K562 (cell line): Measurements from ENCODE around the gene B3GNT9. TPM values are rescaled to one million over a fixed set of nuclear protein-coding genes. Genes with fewer than 3 reads are reported as not detected.
A peak's percentile ranks its signal among the peaks of the same experiment; 100 is the strongest.

ENCODE experiments used
- ATF1 ChIP-seq, 2 experiments: fragments of 450-650 bp in 1 of 2; IDR thresholded peaks; 2 replicates each; pipeline ENCODE4 v1.6.1; 2016; ENCODE audit warnings: missing compliant biosample characterization in 1 of 2, missing genetic modification characterization in 1 of 2
- CC2D1A ChIP-seq: fragments of 450-650 bp; IDR thresholded peaks from 2 replicates; pipeline ENCODE4 v1.6.1; 2017; ENCODE audit warnings: mild to moderate bottlenecking
- CCNT2 ChIP-seq: IDR thresholded peaks from 2 replicates; pipeline ENCODE4 v1.6.1; 2011; ENCODE audit warnings: borderline replicate concordance, low read depth, mild to moderate bottlenecking, moderate library complexity, mixed read lengths, low read length; ENCODE audit not compliant: insufficient read length; ENCODE audit errors: extremely low read depth
- CREBBP ChIP-seq: IDR thresholded peaks from one replicate; pipeline ENCODE4 v1.6.1; 2012; ENCODE audit warnings: low read depth, mild to moderate bottlenecking, control low read depth, inconsistent platforms, low read length
- DLX4 ChIP-seq: fragments of 250-450 bp; sonication (Bioruptor Pico); IDR thresholded peaks from 2 replicates; pipeline ENCODE4 v1.6.1; 2021; ENCODE audit warnings: mild to moderate bottlenecking
- MLLT1 ChIP-seq, 2 experiments: fragments of 450-650 bp; IDR thresholded peaks; 2 replicates each; pipeline ENCODE4 v1.6.1; 2016
- TCF7L2 ChIP-seq: fragments of 150-350 bp; IDR thresholded peaks from 2 replicates; pipeline ENCODE4 v1.6.1; 2016; ENCODE audit warnings: low read depth, mild to moderate bottlenecking, low read length, moderate library complexity
- ZNF384 ChIP-seq: IDR thresholded peaks from 2 replicates; pipeline ENCODE4 v1.6.1; 2012; ENCODE audit warnings: low read depth, low read length, improper control_type of control experiment
- ZNF584 ChIP-seq: fragments of 200-800 bp; sonication (Bioruptor generic); IDR thresholded peaks from 2 replicates; pipeline ENCODE4 v1.6.1; 2016; ENCODE audit warnings: low read depth, mild to moderate bottlenecking, missing genetic modification characterization, missing compliant biosample characterization
- polyA plus RNA-seq, 8 experiments: library from polyadenylated mRNA; depleted of rRNA in 4 of 8; stranded (reverse) in 5 of 8; unstranded in 3 of 8; fragments of >200 nt; fragmentation: Nextera tagmentation in 2 of 8; fragmentation: Illumina TruSeq in 1 of 8; extraction: Ambion mirVana in 2 of 8; extraction: Trizol in 1 of 8; gene quantifications; 2 replicates each; pipeline versions ENCODE4 v1.2.1 to v1.2.3, GENCODE V29; 2011 to 2014; ENCODE audit warnings: inconsistent platforms in 1 of 8, missing spikeins in 1 of 8
- total RNA-seq, 7 experiments: library from RNA; depleted of rRNA in 6 of 7; stranded (reverse); fragments of >200 nt in 6 of 7; fragmentation: Illumina TruSeq in 2 of 7; extraction: Trizol in 2 of 7; gene quantifications; 2 replicates each; pipeline versions ENCODE4 v1.2.1 to v1.2.3, GENCODE V29; 2011 to 2021; ENCODE audit warnings: low replicate concordance in 1 of 7
- TF ChIP-seq, protein P1 (sequence below), 3 experiments: fragments of 200-800 bp in 1 of 3; fragments of 250-450 bp in 1 of 3; fragments of 450-650 bp in 1 of 3; sonication (Bioruptor Pico) in 1 of 3; sonication (Bioruptor generic) in 1 of 3; formaldehyde crosslinking in 1 of 3; IDR thresholded peaks; 2 replicates each; pipeline versions ENCODE4 v1.6.1 to v1.8.0; 2016 to 2022; ENCODE audit warnings: mild to moderate bottlenecking in 2 of 3, missing genetic modification characterization in 2 of 3, missing compliant biosample characterization in 1 of 3, moderate library complexity in 1 of 3
- TF ChIP-seq, protein P2 (sequence below): fragments of 450-650 bp; IDR thresholded peaks from 2 replicates; pipeline ENCODE4 v1.6.1; 2017; ENCODE audit warnings: antibody characterized with exemption, mild to moderate bottlenecking
- TF ChIP-seq, protein P3 (sequence below): fragments of 150-350 bp; IDR thresholded peaks from 2 replicates; pipeline ENCODE4 v1.6.1; 2014; ENCODE audit warnings: low read depth, mild to moderate bottlenecking, low read length, borderline replicate concordance

The B3GNT9 gene
- total and polyA plus RNA-seq, 9 of the 15 experiments (the other 6 are each of a cell fraction or from before 2014, with no cell fraction given) = 0.01 to 1.8 (median 1.1) TPM; not detected in 1

DNA sequence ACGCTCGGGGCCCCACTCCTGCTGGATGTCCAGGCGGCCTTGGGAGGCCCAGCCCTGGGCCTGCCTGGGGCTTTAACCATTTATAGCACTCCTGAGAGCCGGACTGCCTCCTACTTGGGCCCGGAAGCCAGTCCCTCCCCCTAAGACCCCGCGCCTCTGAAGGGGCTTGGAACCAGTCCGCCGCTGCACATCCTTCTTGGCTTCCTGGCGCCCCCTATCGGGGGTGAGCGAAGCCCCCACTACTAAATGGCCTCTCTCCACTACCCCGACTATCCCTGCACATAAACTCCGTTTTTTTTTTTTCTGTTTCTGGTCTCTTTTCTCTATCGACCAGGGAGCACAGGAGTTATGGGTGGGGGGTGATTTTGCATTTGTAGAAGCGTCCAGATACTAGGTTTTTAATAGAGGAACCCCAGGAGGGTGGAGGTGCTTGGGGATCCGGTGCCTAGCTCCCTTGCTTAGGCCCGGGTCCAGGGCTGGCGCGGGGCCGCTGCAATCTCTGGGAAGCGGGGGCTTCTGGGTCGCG is 18.9 kb upstream of the B3GNT9 start (continued):
- TF ChIP-seq, protein P1, sequence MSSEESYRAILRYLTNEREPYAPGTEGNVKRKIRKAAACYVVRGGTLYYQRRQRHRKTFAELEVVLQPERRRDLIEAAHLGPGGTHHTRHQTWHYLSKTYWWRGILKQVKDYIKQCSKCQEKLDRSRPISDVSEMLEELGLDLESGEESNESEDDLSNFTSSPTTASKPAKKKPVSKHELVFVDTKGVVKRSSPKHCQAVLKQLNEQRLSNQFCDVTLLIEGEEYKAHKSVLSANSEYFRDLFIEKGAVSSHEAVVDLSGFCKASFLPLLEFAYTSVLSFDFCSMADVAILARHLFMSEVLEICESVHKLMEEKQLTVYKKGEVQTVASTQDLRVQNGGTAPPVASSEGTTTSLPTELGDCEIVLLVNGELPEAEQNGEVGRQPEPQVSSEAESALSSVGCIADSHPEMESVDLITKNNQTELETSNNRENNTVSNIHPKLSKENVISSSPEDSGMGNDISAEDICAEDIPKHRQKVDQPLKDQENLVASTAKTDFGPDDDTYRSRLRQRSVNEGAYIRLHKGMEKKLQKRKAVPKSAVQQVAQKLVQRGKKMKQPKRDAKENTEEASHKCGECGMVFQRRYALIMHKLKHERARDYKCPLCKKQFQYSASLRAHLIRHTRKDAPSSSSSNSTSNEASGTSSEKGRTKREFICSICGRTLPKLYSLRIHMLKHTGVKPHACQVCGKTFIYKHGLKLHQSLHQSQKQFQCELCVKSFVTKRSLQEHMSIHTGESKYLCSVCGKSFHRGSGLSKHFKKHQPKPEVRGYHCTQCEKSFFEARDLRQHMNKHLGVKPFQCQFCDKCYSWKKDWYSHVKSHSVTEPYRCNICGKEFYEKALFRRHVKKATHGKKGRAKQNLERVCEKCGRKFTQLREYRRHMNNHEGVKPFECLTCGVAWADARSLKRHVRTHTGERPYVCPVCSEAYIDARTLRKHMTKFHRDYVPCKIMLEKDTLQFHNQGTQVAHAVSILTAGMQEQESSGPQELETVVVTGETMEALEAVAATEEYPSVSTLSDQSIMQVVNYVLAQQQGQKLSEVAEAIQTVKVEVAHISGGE (CRISPR knock-in tag; IDR thresholded peaks at IDR 0.05) = no peak
- no peak for TF ChIP-seq ATF1 (CRISPR knock-in tag; IDR thresholded peaks at IDR 0.05)
- TF ChIP-seq ATF1 (tag; IDR thresholded peaks at IDR 0.05) = 0 out of 2 replicates have a peak, but pooled peaks have one; percentile 30
- TF ChIP-seq ZNF384 = peak; percentile 59; the same call in 1 of the 2 replicates
- no peak for TF ChIP-seq MLLT1 (IDR thresholded peaks at IDR 0.05)
- TF ChIP-seq CC2D1A = 0 out of 2 replicates have a peak, but pooled peaks have one; percentile 11
- 0 out of 2 replicates have a peak, but pooled peaks have one; percentile 7 for TF ChIP-seq ZNF584 (CRISPR knock-in tag)
- no peak for TF ChIP-seq DLX4 (CRISPR knock-in tag)
- TF ChIP-seq CCNT2 = peak; percentile 16
- TF ChIP-seq, protein P2, sequence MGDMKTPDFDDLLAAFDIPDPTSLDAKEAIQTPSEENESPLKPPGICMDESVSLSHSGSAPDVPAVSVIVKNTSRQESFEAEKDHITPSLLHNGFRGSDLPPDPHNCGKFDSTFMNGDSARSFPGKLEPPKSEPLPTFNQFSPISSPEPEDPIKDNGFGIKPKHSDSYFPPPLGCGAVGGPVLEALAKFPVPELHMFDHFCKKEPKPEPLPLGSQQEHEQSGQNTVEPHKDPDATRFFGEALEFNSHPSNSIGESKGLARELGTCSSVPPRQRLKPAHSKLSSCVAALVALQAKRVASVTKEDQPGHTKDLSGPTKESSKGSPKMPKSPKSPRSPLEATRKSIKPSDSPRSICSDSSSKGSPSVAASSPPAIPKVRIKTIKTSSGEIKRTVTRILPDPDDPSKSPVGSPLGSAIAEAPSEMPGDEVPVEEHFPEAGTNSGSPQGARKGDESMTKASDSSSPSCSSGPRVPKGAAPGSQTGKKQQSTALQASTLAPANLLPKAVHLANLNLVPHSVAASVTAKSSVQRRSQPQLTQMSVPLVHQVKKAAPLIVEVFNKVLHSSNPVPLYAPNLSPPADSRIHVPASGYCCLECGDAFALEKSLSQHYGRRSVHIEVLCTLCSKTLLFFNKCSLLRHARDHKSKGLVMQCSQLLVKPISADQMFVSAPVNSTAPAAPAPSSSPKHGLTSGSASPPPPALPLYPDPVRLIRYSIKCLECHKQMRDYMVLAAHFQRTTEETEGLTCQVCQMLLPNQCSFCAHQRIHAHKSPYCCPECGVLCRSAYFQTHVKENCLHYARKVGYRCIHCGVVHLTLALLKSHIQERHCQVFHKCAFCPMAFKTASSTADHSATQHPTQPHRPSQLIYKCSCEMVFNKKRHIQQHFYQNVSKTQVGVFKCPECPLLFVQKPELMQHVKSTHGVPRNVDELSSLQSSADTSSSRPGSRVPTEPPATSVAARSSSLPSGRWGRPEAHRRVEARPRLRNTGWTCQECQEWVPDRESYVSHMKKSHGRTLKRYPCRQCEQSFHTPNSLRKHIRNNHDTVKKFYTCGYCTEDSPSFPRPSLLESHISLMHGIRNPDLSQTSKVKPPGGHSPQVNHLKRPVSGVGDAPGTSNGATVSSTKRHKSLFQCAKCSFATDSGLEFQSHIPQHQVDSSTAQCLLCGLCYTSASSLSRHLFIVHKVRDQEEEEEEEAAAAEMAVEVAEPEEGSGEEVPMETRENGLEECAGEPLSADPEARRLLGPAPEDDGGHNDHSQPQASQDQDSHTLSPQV = no peak
- TF ChIP-seq, protein P3, sequence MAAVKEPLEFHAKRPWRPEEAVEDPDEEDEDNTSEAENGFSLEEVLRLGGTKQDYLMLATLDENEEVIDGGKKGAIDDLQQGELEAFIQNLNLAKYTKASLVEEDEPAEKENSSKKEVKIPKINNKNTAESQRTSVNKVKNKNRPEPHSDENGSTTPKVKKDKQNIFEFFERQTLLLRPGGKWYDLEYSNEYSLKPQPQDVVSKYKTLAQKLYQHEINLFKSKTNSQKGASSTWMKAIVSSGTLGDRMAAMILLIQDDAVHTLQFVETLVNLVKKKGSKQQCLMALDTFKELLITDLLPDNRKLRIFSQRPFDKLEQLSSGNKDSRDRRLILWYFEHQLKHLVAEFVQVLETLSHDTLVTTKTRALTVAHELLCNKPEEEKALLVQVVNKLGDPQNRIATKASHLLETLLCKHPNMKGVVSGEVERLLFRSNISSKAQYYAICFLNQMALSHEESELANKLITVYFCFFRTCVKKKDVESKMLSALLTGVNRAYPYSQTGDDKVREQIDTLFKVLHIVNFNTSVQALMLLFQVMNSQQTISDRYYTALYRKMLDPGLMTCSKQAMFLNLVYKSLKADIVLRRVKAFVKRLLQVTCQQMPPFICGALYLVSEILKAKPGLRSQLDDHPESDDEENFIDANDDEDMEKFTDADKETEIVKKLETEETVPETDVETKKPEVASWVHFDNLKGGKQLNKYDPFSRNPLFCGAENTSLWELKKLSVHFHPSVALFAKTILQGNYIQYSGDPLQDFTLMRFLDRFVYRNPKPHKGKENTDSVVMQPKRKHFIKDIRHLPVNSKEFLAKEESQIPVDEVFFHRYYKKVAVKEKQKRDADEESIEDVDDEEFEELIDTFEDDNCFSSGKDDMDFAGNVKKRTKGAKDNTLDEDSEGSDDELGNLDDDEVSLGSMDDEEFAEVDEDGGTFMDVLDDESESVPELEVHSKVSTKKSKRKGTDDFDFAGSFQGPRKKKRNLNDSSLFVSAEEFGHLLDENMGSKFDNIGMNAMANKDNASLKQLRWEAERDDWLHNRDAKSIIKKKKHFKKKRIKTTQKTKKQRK = no peak
- TF ChIP-seq TCF7L2 = no peak
- TF ChIP-seq CREBBP = no peak
